ENCODE measurements around the gene DBF4B.

Gene DBF4B

GRCh38 chr17:44708401-44709263, at the start of gene DBF4B:
Gene DBF4B (plus strand): TSS chr17:44708665. CDS start chr17:44708821, 156 bp downstream.
- peak within 1 kb of the TSS; percentile 68 for H3K4me3 ChIP-seq (ENCODE audit: low read depth, low read length)
- TF ChIP-seq CTCF (IDR thresholded peaks at IDR 0.05; ENCODE audit: low read depth, low read length, missing control alignments): no peak
- DNase-seq (ENCODE audit: low read depth): peak; percentile 82

- no peak for TF ChIP-seq CTCF (IDR thresholded peaks at IDR 0.05; ENCODE audit: low read depth, low read length, missing control alignments)
- no peak for DNase-seq (ENCODE audit: low read depth)
- no peak overlapping the region for H3K4me3 ChIP-seq (ENCODE audit: low read depth, low read length)
These were observed 46.6 kb upstream of the DBF4B start for GRCh38 chr17:44661835-44662234.

GRCh38 chr17:44663095-44663494, 45.4 kb upstream of the DBF4B start:
- TF ChIP-seq CTCF (IDR thresholded peaks at IDR 0.05; ENCODE audit: low read depth, low read length, missing control alignments): no peak
- DNase-seq (ENCODE audit: low read depth): no peak

GRCh38 chr17:44664867-44665266, 43.6 kb upstream of the DBF4B start:
- H3K4me3 ChIP-seq (ENCODE audit: low read depth, low read length): no peak overlapping the region
- TF ChIP-seq CTCF (IDR thresholded peaks at IDR 0.05; ENCODE audit: low read depth, low read length, missing control alignments): no peak
- no peak for DNase-seq (ENCODE audit: low read depth)

More at GRCh38 chr17:44663095-44663494, 45.4 kb upstream of the DBF4B start:
- no peak overlapping the region for H3K4me3 ChIP-seq (ENCODE audit: low read depth, low read length)

- TF ChIP-seq CTCF (IDR thresholded peaks at IDR 0.05; ENCODE audit: low read depth, low read length, missing control alignments): no peak
- no peak overlapping the region for H3K4me3 ChIP-seq (ENCODE audit: low read depth, low read length)
- no peak for DNase-seq (ENCODE audit: low read depth)
These were observed 42.5 kb upstream of the DBF4B start for GRCh38 chr17:44666006-44666405.

- no peak for DNase-seq (ENCODE audit: low read depth)
- H3K4me3 ChIP-seq (ENCODE audit: low read depth, low read length): no peak overlapping the region
- peak; percentile 41 for TF ChIP-seq CTCF (IDR thresholded peaks at IDR 0.05; ENCODE audit: low read depth, low read length, missing control alignments)
These were observed 35.9 kb upstream of the DBF4B start for GRCh38 chr17:44672479-44673093.
